A549 (cell line): ENCODE measurements around the gene KATNBL1. TPM values are rescaled to one million over a fixed set of nuclear protein-coding genes. Genes with fewer than 3 reads are reported as not detected.

Experiments
- ATAC-seq, 2 experiments: fragments of 200-7000 bp in 1 of 2; fragments of >200 bp in 1 of 2; cut with Nextera tagmentation in 1 of 2; cut with Tn5 transposase in 1 of 2; 3 replicates each; pipeline versions ENCODE4 v1.8.0 to v1.9.1; 2018 to 2020; ENCODE audit warnings: mild to moderate bottlenecking in 1 of 2, moderate library complexity in 1 of 2
- CTCF ChIA-PET: fragments of 300-600 bp; sonication (Branson Sonifier 250); formaldehyde crosslinking; extraction: SDS; loops from one replicate; lab custom pipeline; 2021; ENCODE audit warnings: antibody characterized with exemption, inconsistent platforms; lab: Yijun Ruan, JAX
- POLR2A ChIA-PET: fragments of 350-600 bp; formaldehyde crosslinking; extraction: SDS; loops from one replicate; lab custom pipeline; 2021; ENCODE audit warnings: antibody characterized with exemption, inconsistent platforms; lab: Yijun Ruan, JAX
- DNase-seq, 2 experiments: peaks; one replicate each; pipeline versions ENCODE4 v3.0.0 to v3.0.0-alpha.2; 2011 to 2016; ENCODE audit warnings: low read depth in 1 of 2, low spot score in 1 of 2
- FAIRE-seq: peaks from 2 replicates; lab custom pipeline; 2011; peaks lifted over from hg19 to GRCh38; lab: Jason Lieb, UNC
- H3K27ac ChIP-seq, 2 experiments: fragments of >200 bp; sonication (Bioruptor Twin); formaldehyde crosslinking; 3 replicates each; pipeline ENCODE4 v1.5.1; 2016 to 2017
- H3K4me1 ChIP-seq: fragments of >200 bp; sonication (Bioruptor Twin); formaldehyde crosslinking; 3 replicates; pipeline ENCODE4 v1.6.1; 2016
- H3K4me2 ChIP-seq: fragments of >200 bp; sonication (Bioruptor Twin); formaldehyde crosslinking; 3 replicates; pipeline ENCODE4 v1.6.1; 2016
- H3K4me3 ChIP-seq: fragments of >200 bp; sonication (Bioruptor Twin); formaldehyde crosslinking; 3 replicates; pipeline ENCODE4 v1.5.1; 2016
- H3K9me3 ChIP-seq: fragments of >200 bp; sonication (Bioruptor Twin); formaldehyde crosslinking; 3 replicates; pipeline ENCODE4 v1.6.1; 2016
- CBX2 ChIP-seq: fragments of 200-600 bp; sonication (generic); IDR thresholded peaks from 2 replicates; pipeline ENCODE4 v1.6.1; 2016; ENCODE audit warnings: low read depth, mild to moderate bottlenecking, borderline replicate concordance
- CBX8 ChIP-seq: fragments of 200-600 bp; sonication (generic); IDR thresholded peaks from 2 replicates; pipeline ENCODE4 v1.6.1; 2016
- CHD4 ChIP-seq: fragments of 200-600 bp; sonication (generic); IDR thresholded peaks from 2 replicates; pipeline ENCODE4 v1.6.1; 2016; ENCODE audit warnings: antibody characterized with exemption, mild to moderate bottlenecking, borderline replicate concordance
- CTCF ChIP-seq: fragments of >200 bp; sonication (Bioruptor Twin); formaldehyde crosslinking; IDR thresholded peaks from 3 replicates; pipeline ENCODE4 v1.5.1; 2016
- EP300 ChIP-seq, 2 experiments: fragments of >200 bp; sonication (Bioruptor Twin); formaldehyde crosslinking; IDR thresholded peaks; 2 replicates in 1 of 2; 3 replicates in 1 of 2; pipeline ENCODE4 v1.6.1; 2016 to 2017
- FOSL2 ChIP-seq, 2 experiments: fragments of 450-650 bp in 1 of 2; fragments of >200 bp in 1 of 2; sonication (Bioruptor Twin) in 1 of 2; formaldehyde crosslinking; IDR thresholded peaks; 2 replicates each; pipeline versions ENCODE4 v1.5.0 to v1.6.1; 2016 to 2020; ENCODE audit warnings: mild to moderate bottlenecking in 1 of 2, moderate library complexity in 1 of 2
- GATA3 ChIP-seq: IDR thresholded peaks from 2 replicates; pipeline ENCODE4 v1.6.1; 2012; ENCODE audit warnings: borderline replicate concordance
- HEYL ChIP-seq: fragments of 250-450 bp; sonication (Bioruptor Pico); IDR thresholded peaks from 2 replicates; pipeline ENCODE4 v1.8.0; 2021; ENCODE audit warnings: mild to moderate bottlenecking, moderate library complexity
- HOXA7 ChIP-seq: fragments of 250-450 bp; sonication (Bioruptor Pico); IDR thresholded peaks from 2 replicates; pipeline ENCODE4 v1.5.0; 2020; ENCODE audit warnings: mild to moderate bottlenecking, moderate library complexity
- HOXB5 ChIP-seq: fragments of 250-450 bp; sonication (Bioruptor Pico); IDR thresholded peaks from 2 replicates; pipeline ENCODE4 v1.5.0; 2020; ENCODE audit warnings: mild to moderate bottlenecking, moderate library complexity
- JUN ChIP-seq, 2 experiments: fragments of >200 bp; sonication (Bioruptor Twin); formaldehyde crosslinking; IDR thresholded peaks; 2 replicates in 1 of 2; 3 replicates in 1 of 2; pipeline ENCODE4 v1.6.1; 2016 to 2017
- JUNB ChIP-seq: fragments of >200 bp; sonication (Bioruptor Twin); formaldehyde crosslinking; IDR thresholded peaks from 2 replicates; pipeline ENCODE4 v1.6.1; 2016
- KDM1A ChIP-seq: fragments of 200-600 bp; sonication (generic); IDR thresholded peaks from 2 replicates; pipeline ENCODE4 v1.6.1; 2016; ENCODE audit warnings: low read depth, mild to moderate bottlenecking
- KDM5A ChIP-seq: fragments of 200-600 bp; sonication (generic); IDR thresholded peaks from 2 replicates; pipeline ENCODE4 v1.6.1; 2016; ENCODE audit warnings: antibody characterized with exemption, mild to moderate bottlenecking
- MYC ChIP-seq: IDR thresholded peaks from 2 replicates; pipeline ENCODE4 v1.6.1; 2012; ENCODE audit warnings: mild to moderate bottlenecking, inconsistent platforms, low read length, improper control_type of control experiment, borderline replicate concordance
- NFE2L2 ChIP-seq: fragments of 150-350 bp; conservative IDR thresholded peaks from 2 replicates; pipeline ENCODE4 v1.6.1; 2014; ENCODE audit warnings: low read length
- NPAS2 ChIP-seq: fragments of 250-450 bp; sonication (Bioruptor Pico); IDR thresholded peaks from 2 replicates; pipeline ENCODE4 v1.8.0; 2022; ENCODE audit warnings: mild to moderate bottlenecking, moderate library complexity, borderline replicate concordance
- NR3C1 ChIP-seq: fragments of >200 bp; sonication (Bioruptor Twin); formaldehyde crosslinking; IDR thresholded peaks from 3 replicates; pipeline ENCODE4 v1.6.1; 2017
- POLR2A ChIP-seq: IDR thresholded peaks from 2 replicates; pipeline ENCODE4 v1.6.1; 2012; ENCODE audit warnings: mild to moderate bottlenecking, low read length
- POLR2AphosphoS2 ChIP-seq: conservative IDR thresholded peaks from 2 replicates; pipeline ENCODE4 v1.6.1; 2012; ENCODE audit warnings: low read length, improper control_type of control experiment, inconsistent platforms
- RAD21 ChIP-seq, 2 experiments: fragments of >200 bp in 1 of 2; sonication (Bioruptor Twin) in 1 of 2; formaldehyde crosslinking in 1 of 2; IDR thresholded peaks in 1 of 2; conservative IDR thresholded peaks in 1 of 2; 2 replicates in 1 of 2; 3 replicates in 1 of 2; pipeline ENCODE4 v1.6.1; 2012 to 2018; ENCODE audit warnings: inconsistent platforms in 1 of 2
- RFX5 ChIP-seq: fragments of 450-650 bp; IDR thresholded peaks from 2 replicates; pipeline ENCODE4 v1.7.1; 2014; ENCODE audit warnings: antibody characterized with exemption, mild to moderate bottlenecking, moderate library complexity
- TFCP2L1 ChIP-seq: fragments of 250-450 bp; sonication (Bioruptor Pico); IDR thresholded peaks from 2 replicates; pipeline ENCODE4 v1.5.0; 2021; ENCODE audit warnings: mild to moderate bottlenecking
- ZFP36 ChIP-seq: fragments of 450-650 bp; IDR thresholded peaks from 2 replicates; pipeline ENCODE4 v1.6.1; 2014; ENCODE audit warnings: borderline replicate concordance; ENCODE audit not compliant: partially characterized antibody
- WGBS: methylation state at CpG from one replicate; pipeline ENCODE4 v1.1.6; 2017; ENCODE audit errors: missing lambda C conversion rate; 5-methylcytosine and 5-hydroxymethylcytosine counted together
- polyA plus RNA-seq, 4 experiments: library from polyadenylated mRNA; depleted of rRNA in 3 of 4; stranded (reverse); fragments of >200 nt; fragmentation: RNase III in 1 of 4; extraction: RNeasy Plus Mini Kit Qiagen cat#74134 plus additional on column Dnase treatment in 1 of 4; gene quantifications; 2 replicates in 3 of 4; 3 replicates in 1 of 4; pipeline ENCODE4 v1.2.3, GENCODE V29; 2011 to 2017
- TF ChIP-seq, protein P1 (sequence below): fragments of 250-450 bp; sonication (Bioruptor Pico); IDR thresholded peaks from 2 replicates; pipeline ENCODE4 v1.5.0; 2020; ENCODE audit warnings: low read depth, mild to moderate bottlenecking, moderate library complexity
- TF ChIP-seq, protein P2 (sequence below): IDR thresholded peaks from 2 replicates; pipeline ENCODE4 v1.6.1; 2012

Gene KATNBL1
- polyA plus RNA-seq, 2 of the 4 experiments (the other 2 are of a cell fraction), result 35.2 to 75.8 TPM

GRCh38 chr15:34223904-34224596, 14.2 kb upstream of the KATNBL1 start:
- Histone ChIP-seq H3K4me3 (peak overlapping the region; percentile 78), H3K4me2 (peak overlapping the region; percentile 83), H3K4me1 (peaks cover 4% of the 10 kb centered on the region), H3K9me3 (no peaks in the 10 kb centered on the region), H3K27ac (peak overlapping the region; percentile 86 to 92)
- DNase-seq (peak; percentile 29 to 35), ATAC-seq (peak; percentile 30 to 53; a peak in 4 of 6 replicates), FAIRE-seq (peak; percentile 7)
- POLR2A ChIA-PET, result interaction anchor here (0.9 to 3.4 kb wide), 4 partner anchors 11 to 122 kb away, joined by 3 to 12 read pairs (median 3); partner anchors contain the start of genes EMC7, KATNBL1, PGBD4 and SLC12A6
- CTCF ChIA-PET, result interaction anchor here (0.7 to 2.1 kb wide), 9 partner anchors 9 to 162 kb away, joined by 3 to 10 read pairs (median 4); partner anchors contain the start of genes KATNBL1 and LPCAT4
- TF ChIP-seq NFE2L2, result no peak
- 0 out of 2 replicates have a peak, but pooled peaks have one; percentile 8 for TF ChIP-seq POLR2A
- TF ChIP-seq CBX8, result no peak
- 0 out of 5 replicates have a peak, but pooled peaks of 1 of the 2 experiments have one; percentile 22 for TF ChIP-seq RAD21 (conservative IDR thresholded peaks at IDR 0.05 in 1 of 2, IDR thresholded peaks at IDR 0.05 in 1 of 2)
- peak; percentile 15; the same call in 2 of the 3 replicates for TF ChIP-seq CTCF
- no peak for TF ChIP-seq RFX5
- no peak for TF ChIP-seq KDM1A
- no peak for TF ChIP-seq GATA3
- 4% methylated on average over 24 of the region's 24 CpGs for WGBS

DNA sequence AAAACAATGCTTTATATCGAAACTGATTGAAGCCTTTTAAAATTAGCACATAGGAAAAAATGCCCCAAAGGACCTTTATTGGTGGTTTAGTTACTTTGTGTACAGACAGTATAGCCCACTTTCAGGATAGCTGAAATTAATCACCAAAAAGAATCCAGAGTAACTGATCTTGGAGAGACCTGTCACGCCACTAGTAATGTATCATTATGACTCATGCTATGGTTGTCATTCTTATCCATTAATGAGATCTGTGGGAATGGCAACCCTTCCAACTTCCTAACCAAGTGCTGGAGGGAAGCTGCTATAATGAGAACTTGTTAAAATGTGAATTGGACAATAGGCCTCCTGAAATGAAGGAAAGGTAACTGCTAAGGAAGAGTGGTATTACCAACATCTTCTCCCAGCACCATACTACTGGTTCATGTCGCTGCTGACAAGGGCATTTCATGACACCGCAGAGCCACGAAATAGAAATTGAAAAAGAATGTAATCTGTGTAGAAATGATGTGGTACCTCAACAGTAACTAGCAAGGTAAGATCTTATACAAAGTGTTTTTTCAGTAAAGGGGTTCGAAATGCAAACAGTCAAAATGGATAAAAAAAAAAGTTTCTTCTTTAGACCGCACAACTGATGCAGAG, 7.8 kb upstream of the KATNBL1 start:
- Histone ChIP-seq H3K4me2 (no peak overlapping the region), H3K4me1 (no peaks in the 10 kb centered on the region), H3K9me3 (no peaks in the 10 kb centered on the region)
- FAIRE-seq (peak; percentile 49), ATAC-seq (peak in 1 of 2 experiments; percentile 36; a peak in 3 of 6 replicates), DNase-seq (no peak)
- 69% methylated on average over 7 of the region's 7 CpGs for WGBS
- CTCF ChIA-PET, result interaction anchor here (0.6 to 3.8 kb wide), 6 partner anchors 8 to 157 kb away, joined by 4 to 16 read pairs (median 11); partner anchors contain the start of genes KATNBL1 and LPCAT4
- TF ChIP-seq EP300 (IDR thresholded peaks at IDR 0.05) (no peak), HOXB5 (peak; percentile 56; the same call in 1 of the 2 replicates), FOSL2 (IDR thresholded peaks at IDR 0.05) (no peak), FOSL2 (CRISPR knock-in tag; IDR thresholded peaks at IDR 0.05) (peak; percentile 74), JUN (IDR thresholded peaks at IDR 0.05) (no peak), JUNB (no peak)
- TF ChIP-seq, protein P1, sequence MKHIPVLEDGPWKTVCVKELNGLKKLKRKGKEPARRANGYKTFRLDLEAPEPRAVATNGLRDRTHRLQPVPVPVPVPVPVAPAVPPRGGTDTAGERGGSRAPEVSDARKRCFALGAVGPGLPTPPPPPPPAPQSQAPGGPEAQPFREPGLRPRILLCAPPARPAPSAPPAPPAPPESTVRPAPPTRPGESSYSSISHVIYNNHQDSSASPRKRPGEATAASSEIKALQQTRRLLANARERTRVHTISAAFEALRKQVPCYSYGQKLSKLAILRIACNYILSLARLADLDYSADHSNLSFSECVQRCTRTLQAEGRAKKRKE (CRISPR knock-in tag), result no peak
- TF ChIP-seq, all 56 proteins: peak for 2
- H3K4me3 ChIP-seq, result no peak overlapping the region
- H3K27ac ChIP-seq, result no peak overlapping the region
- POLR2A ChIA-PET, result interaction anchor here (1.3 kb wide), 1 partner anchor 8 kb away, joined by 4 read pairs; the partner anchor contains the start of gene KATNBL1

GRCh38 chr15:34216527-34217270, 6.8 kb upstream of the KATNBL1 start:
- no peak overlapping the region for H3K27ac ChIP-seq
- CTCF ChIA-PET, result interaction anchor here (0.6 to 3.8 kb wide), 8 partner anchors 7 to 156 kb away, joined by 3 to 16 read pairs (median 6); partner anchors contain the start of gene LPCAT4
- TF ChIP-seq POLR2AphosphoS2, result no peak
- TF ChIP-seq HOXA7 (CRISPR knock-in tag), result no peak
- TF ChIP-seq ZFP36, result no peak
- TF ChIP-seq KDM5A, result no peak
- TF ChIP-seq EP300 (IDR thresholded peaks at IDR 0.05), result no peak
- TF ChIP-seq MYC, result no peak
- TF ChIP-seq NR3C1, result no peak
- no peak for TF ChIP-seq HEYL
- no peak for TF ChIP-seq CHD4
- TF ChIP-seq NPAS2 (CRISPR knock-in tag), result no peak
- no peak for TF ChIP-seq CBX2
- no peak for TF ChIP-seq TFCP2L1 (CRISPR knock-in tag)
- no peak for TF ChIP-seq NFE2L2
- TF ChIP-seq, protein P2, sequence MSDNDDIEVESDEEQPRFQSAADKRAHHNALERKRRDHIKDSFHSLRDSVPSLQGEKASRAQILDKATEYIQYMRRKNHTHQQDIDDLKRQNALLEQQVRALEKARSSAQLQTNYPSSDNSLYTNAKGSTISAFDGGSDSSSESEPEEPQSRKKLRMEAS, result no peak
- TF ChIP-seq HOXB5, result no peak
- H3K4me1 ChIP-seq, result no peaks in the 10 kb centered on the region
- no peaks in the 10 kb centered on the region for H3K9me3 ChIP-seq
- DNase-seq (no peak), FAIRE-seq (no peak), ATAC-seq (no peak)
- POLR2A ChIA-PET, result no interaction called here
- no peak overlapping the region for H3K4me2 ChIP-seq
- no peak overlapping the region for H3K4me3 ChIP-seq
